SK-N-SH (cell line): ENCODE measurements around the gene CHTF18.

ENCODE experiments used
- MAX ChIP-seq: IDR thresholded peaks from 2 replicates; pipeline ENCODE4 v1.4.0; 2012; ENCODE audit warnings: low read depth
- MXI1 ChIP-seq: IDR thresholded peaks from 2 replicates; pipeline ENCODE4 v1.6.1; 2012; ENCODE audit warnings: mild to moderate bottlenecking, low read depth, low read length, improper control_type of control experiment
- RCOR1 ChIP-seq: fragments of 150-350 bp; IDR thresholded peaks from 2 replicates; pipeline ENCODE4 v1.6.1; 2017; ENCODE audit warnings: antibody characterized with exemption, low read length
- SIN3A ChIP-seq: IDR thresholded peaks from 2 replicates; pipeline ENCODE4 v1.6.1; 2012; ENCODE audit warnings: low read depth, mild to moderate bottlenecking, low read length, moderate library complexity, borderline replicate concordance
- SMC3 ChIP-seq: IDR thresholded peaks from 2 replicates; pipeline ENCODE4 v1.6.1; 2012; ENCODE audit warnings: low read depth, low read length, improper control_type of control experiment
- TEAD4 ChIP-seq: IDR thresholded peaks from 2 replicates; pipeline ENCODE4 v1.4.0; 2012; ENCODE audit warnings: mild to moderate bottlenecking, borderline replicate concordance; ENCODE audit not compliant: insufficient read depth
- USF1 ChIP-seq: IDR thresholded peaks from 2 replicates; pipeline ENCODE4 v1.4.0; 2012; ENCODE audit warnings: low read depth, borderline replicate concordance
- TF ChIP-seq, protein P1 (sequence below): fragments of 200-600 bp; sonication (generic); IDR thresholded peaks from 2 replicates; pipeline ENCODE4 v1.6.1; 2017; ENCODE audit warnings: antibody characterized with exemption, mild to moderate bottlenecking, moderate library complexity
- TF ChIP-seq, protein P2 (sequence below): IDR thresholded peaks from 2 replicates; pipeline ENCODE4 v1.6.1; 2012; ENCODE audit warnings: mild to moderate bottlenecking, low read depth, low read length, moderate library complexity

DNA sequence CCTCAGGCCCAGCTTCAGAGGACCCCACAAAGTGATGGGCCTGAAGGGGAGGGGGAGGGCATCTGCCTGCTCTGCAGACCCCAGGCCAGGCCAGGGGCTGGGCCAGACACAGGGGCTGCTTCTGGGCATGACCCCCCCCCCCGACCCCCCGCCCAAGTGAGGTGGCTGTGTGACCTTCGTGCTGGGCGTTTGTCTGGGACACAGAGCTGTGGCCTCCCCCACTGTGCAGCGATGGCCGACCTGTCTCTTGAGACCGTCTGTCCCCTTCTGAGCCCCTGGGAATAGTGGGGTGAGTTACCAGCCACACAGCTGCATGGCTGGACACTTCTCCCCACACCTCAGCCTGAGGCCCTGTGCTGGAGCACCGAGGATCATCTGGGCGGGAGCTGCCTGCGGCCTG, 47.0 kb downstream of the CHTF18 start:
- TF ChIP-seq MXI1 (no peak), TEAD4 (no peak), MAX (no peak), USF1 (no peak), SIN3A (no peak), RCOR1 (no peak), SMC3 (no peak)
- TF ChIP-seq, protein P1, sequence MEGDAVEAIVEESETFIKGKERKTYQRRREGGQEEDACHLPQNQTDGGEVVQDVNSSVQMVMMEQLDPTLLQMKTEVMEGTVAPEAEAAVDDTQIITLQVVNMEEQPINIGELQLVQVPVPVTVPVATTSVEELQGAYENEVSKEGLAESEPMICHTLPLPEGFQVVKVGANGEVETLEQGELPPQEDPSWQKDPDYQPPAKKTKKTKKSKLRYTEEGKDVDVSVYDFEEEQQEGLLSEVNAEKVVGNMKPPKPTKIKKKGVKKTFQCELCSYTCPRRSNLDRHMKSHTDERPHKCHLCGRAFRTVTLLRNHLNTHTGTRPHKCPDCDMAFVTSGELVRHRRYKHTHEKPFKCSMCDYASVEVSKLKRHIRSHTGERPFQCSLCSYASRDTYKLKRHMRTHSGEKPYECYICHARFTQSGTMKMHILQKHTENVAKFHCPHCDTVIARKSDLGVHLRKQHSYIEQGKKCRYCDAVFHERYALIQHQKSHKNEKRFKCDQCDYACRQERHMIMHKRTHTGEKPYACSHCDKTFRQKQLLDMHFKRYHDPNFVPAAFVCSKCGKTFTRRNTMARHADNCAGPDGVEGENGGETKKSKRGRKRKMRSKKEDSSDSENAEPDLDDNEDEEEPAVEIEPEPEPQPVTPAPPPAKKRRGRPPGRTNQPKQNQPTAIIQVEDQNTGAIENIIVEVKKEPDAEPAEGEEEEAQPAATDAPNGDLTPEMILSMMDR: no peak
- TF ChIP-seq, protein P2, sequence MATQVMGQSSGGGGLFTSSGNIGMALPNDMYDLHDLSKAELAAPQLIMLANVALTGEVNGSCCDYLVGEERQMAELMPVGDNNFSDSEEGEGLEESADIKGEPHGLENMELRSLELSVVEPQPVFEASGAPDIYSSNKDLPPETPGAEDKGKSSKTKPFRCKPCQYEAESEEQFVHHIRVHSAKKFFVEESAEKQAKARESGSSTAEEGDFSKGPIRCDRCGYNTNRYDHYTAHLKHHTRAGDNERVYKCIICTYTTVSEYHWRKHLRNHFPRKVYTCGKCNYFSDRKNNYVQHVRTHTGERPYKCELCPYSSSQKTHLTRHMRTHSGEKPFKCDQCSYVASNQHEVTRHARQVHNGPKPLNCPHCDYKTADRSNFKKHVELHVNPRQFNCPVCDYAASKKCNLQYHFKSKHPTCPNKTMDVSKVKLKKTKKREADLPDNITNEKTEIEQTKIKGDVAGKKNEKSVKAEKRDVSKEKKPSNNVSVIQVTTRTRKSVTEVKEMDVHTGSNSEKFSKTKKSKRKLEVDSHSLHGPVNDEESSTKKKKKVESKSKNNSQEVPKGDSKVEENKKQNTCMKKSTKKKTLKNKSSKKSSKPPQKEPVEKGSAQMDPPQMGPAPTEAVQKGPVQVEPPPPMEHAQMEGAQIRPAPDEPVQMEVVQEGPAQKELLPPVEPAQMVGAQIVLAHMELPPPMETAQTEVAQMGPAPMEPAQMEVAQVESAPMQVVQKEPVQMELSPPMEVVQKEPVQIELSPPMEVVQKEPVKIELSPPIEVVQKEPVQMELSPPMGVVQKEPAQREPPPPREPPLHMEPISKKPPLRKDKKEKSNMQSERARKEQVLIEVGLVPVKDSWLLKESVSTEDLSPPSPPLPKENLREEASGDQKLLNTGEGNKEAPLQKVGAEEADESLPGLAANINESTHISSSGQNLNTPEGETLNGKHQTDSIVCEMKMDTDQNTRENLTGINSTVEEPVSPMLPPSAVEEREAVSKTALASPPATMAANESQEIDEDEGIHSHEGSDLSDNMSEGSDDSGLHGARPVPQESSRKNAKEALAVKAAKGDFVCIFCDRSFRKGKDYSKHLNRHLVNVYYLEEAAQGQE: no peak
